Keratinocyte (primary cell): Measurements from ENCODE around the gene ELMO2. TPM values are rescaled to one million over a fixed set of nuclear protein-coding genes. Genes with fewer than 3 reads are reported as not detected.

Experiments used
- DNase-seq: peaks from one replicate; pipeline ENCODE4 v3.0.0-alpha.2; 2011; ENCODE audit warnings: low read depth, missing footprints, low spot score
- FAIRE-seq: peaks from 2 replicates; lab custom pipeline; 2011; peaks lifted over from hg19 to GRCh38; lab: Jason Lieb, UNC
- H2AFZ ChIP-seq: 2 replicates; pipeline ENCODE4 v1.6.0; 2012; ENCODE audit warnings: low read length, control low read depth, inconsistent platforms; ENCODE audit not compliant: control insufficient read depth
- H3K27ac ChIP-seq: 2 replicates; pipeline ENCODE4 v1.5.1; 2011; ENCODE audit warnings: low read length; ENCODE audit not compliant: control insufficient read depth, insufficient read depth
- H3K27me3 ChIP-seq: 3 replicates; pipeline ENCODE4 v1.6.0; 2011; ENCODE audit warnings: low read length; ENCODE audit not compliant: control insufficient read depth, insufficient read depth; ENCODE audit errors: extremely low read depth
- H3K36me3 ChIP-seq, 2 experiments: 2 replicates in 1 of 2; 3 replicates in 1 of 2; pipeline ENCODE4 v1.5.1; 2011; ENCODE audit warnings: low read length in 2 of 2, mild to moderate bottlenecking in 1 of 2; ENCODE audit not compliant: control insufficient read depth in 2 of 2, insufficient read depth in 2 of 2; ENCODE audit errors: extremely low read depth in 1 of 2
- H3K4me1 ChIP-seq: 3 replicates; pipeline ENCODE4 v1.5.1; 2011; ENCODE audit warnings: low read length; ENCODE audit not compliant: control insufficient read depth, insufficient read depth; ENCODE audit errors: extremely low read depth
- H3K4me2 ChIP-seq: 3 replicates; pipeline ENCODE4 v1.6.0; 2011; ENCODE audit warnings: low read depth, low read length; ENCODE audit not compliant: control insufficient read depth, insufficient read depth; ENCODE audit errors: extremely low read depth
- H3K4me3 ChIP-seq, 3 experiments: fragments of 200-600 bp in 1 of 3; sonication (generic) in 1 of 3; 2 replicates in 2 of 3; 3 replicates in 1 of 3; pipeline ENCODE4 v1.5.1; 2011 to 2016; ENCODE audit warnings: low read length in 3 of 3, mild to moderate bottlenecking in 3 of 3, control low read depth in 2 of 3, inconsistent platforms in 1 of 3, low read depth in 1 of 3, mixed read lengths in 1 of 3, mixed run types in 1 of 3, moderate library complexity in 1 of 3; ENCODE audit not compliant: control insufficient read depth in 2 of 3, insufficient read depth in 2 of 3; ENCODE audit errors: extremely low read depth in 1 of 3
- H3K79me2 ChIP-seq: 2 replicates; pipeline ENCODE4 v1.6.0; 2012; ENCODE audit warnings: low read length; ENCODE audit not compliant: control insufficient read depth, insufficient read depth
- H3K9ac ChIP-seq: 3 replicates; pipeline ENCODE4 v1.6.0; 2011; ENCODE audit warnings: low read length; ENCODE audit not compliant: control insufficient read depth, insufficient read depth; ENCODE audit errors: extremely low read depth
- H3K9me1 ChIP-seq: 3 replicates; pipeline ENCODE4 v1.6.0; 2011; ENCODE audit warnings: low read length; ENCODE audit not compliant: control insufficient read depth, insufficient read depth; ENCODE audit errors: extremely low read depth
- H3K9me3 ChIP-seq: 2 replicates; pipeline ENCODE4 v1.5.1; 2012; ENCODE audit warnings: low read depth, low read length; ENCODE audit not compliant: control insufficient read depth
- H4K20me1 ChIP-seq: 3 replicates; pipeline ENCODE4 v1.6.0; 2011; ENCODE audit warnings: low read length; ENCODE audit not compliant: control insufficient read depth, insufficient read depth; ENCODE audit errors: extremely low read depth
- EZH2 ChIP-seq: IDR thresholded peaks from one replicate; pipeline ENCODE4 v1.6.1; 2012; ENCODE audit warnings: inconsistent platforms, mild to moderate bottlenecking, low read length, moderate library complexity
- dilution Hi-C: fragments of 300-500 bp; cut with MboI; formaldehyde crosslinking; loops from one replicate; pipeline ENCODE4 v1.7.0; 2020; ENCODE audit warnings: low sequenced_read_pairs; ENCODE audit not compliant: extremely low pct_ligation_motif_present
- polyA plus RNA-seq, 5 experiments: library from polyadenylated mRNA; depleted of rRNA in 3 of 5; stranded (reverse) in 3 of 5; stranded (forward) in 1 of 5; unstranded in 1 of 5; fragments of >200 nt; gene quantifications; 1 replicate in 1 of 5; 2 replicates in 3 of 5; 3 replicates in 1 of 5; pipeline versions ENCODE4 v1.2.1 to v1.2.3, GENCODE V29; 2011 to 2012; ENCODE audit warnings: missing spikeins in 2 of 5, low read depth in 1 of 5, low replicate concordance in 1 of 5
- TF ChIP-seq, protein P1 (sequence below), 3 experiments: IDR thresholded peaks in 1 of 3; conservative IDR thresholded peaks in 1 of 3; optimal IDR thresholded peaks in 1 of 3; 2 replicates in 2 of 3; 3 replicates in 1 of 3; pipeline versions ENCODE3 to v1.5.1; 2011; ENCODE audit warnings: low read length in 3 of 3, mild to moderate bottlenecking in 3 of 3, moderate library complexity in 2 of 3, control low read depth in 1 of 3, inconsistent platforms in 1 of 3; ENCODE audit not compliant: insufficient read depth in 2 of 3; ENCODE audit errors: extremely low read depth in 1 of 3

The ELMO2 gene
- polyA plus RNA-seq, 1 donor (not counting 4 experiments of a cell fraction or from before 2014, with no cell fraction given) = 28.5 TPM

DNA sequence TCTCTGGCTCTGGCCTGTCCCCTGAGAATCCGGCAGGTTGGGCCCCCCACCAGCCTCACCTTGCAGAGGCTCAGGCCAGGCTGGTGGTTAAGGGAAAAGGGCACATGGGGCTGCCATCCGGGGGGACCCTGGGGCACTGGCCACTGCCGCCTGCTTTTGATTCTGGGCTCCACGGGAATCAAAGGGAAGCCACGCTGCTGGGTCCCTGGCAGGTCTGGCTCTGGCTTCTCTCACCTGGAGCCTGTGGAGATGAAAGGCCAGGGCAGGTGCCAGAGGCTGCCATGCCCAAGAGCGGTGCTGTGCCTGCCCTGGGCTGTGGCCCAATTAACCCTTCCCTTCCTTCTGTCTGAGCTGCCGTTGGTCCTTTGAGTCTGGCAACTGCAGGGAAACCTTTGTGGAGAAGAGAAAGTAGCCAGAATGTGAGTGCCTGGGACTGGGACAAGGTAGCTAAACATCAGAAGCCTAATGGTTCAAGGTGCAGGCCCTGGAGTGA, 88.7 kb downstream of the ELMO2 start:
- dilution Hi-C loops = no loop called here
- FAIRE-seq = no peak

GRCh38 chr20:46316984-46317684, 89.3 kb downstream of the ELMO2 start:
- no peak overlapping the region for H3K4me3 ChIP-seq
- H3K27ac ChIP-seq = no peak overlapping the region
- no peak overlapping the region for H2AFZ ChIP-seq
- H3K9me3 ChIP-seq = no peaks in the 10 kb centered on the region
- TF ChIP-seq, protein P1, sequence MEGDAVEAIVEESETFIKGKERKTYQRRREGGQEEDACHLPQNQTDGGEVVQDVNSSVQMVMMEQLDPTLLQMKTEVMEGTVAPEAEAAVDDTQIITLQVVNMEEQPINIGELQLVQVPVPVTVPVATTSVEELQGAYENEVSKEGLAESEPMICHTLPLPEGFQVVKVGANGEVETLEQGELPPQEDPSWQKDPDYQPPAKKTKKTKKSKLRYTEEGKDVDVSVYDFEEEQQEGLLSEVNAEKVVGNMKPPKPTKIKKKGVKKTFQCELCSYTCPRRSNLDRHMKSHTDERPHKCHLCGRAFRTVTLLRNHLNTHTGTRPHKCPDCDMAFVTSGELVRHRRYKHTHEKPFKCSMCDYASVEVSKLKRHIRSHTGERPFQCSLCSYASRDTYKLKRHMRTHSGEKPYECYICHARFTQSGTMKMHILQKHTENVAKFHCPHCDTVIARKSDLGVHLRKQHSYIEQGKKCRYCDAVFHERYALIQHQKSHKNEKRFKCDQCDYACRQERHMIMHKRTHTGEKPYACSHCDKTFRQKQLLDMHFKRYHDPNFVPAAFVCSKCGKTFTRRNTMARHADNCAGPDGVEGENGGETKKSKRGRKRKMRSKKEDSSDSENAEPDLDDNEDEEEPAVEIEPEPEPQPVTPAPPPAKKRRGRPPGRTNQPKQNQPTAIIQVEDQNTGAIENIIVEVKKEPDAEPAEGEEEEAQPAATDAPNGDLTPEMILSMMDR (optimal IDR thresholded peaks at IDR 0.05 in 1 of 3, IDR thresholded peaks at IDR 0.05 in 1 of 3, conservative IDR thresholded peaks at IDR 0.05 in 1 of 3; ENCODE audit: extremely low read depth in 1 of 3, insufficient read depth in 2 of 3, low read length in 3 of 3) = no peak
- peak; percentile 52 for TF ChIP-seq EZH2
- no peaks in the 10 kb centered on the region for H3K4me1 ChIP-seq
- H3K27me3 ChIP-seq = peaks cover 90% of the 10 kb centered on the region
- no peak overlapping the region for H3K9ac ChIP-seq
- dilution Hi-C loops = no loop called here
- no peaks in the 10 kb centered on the region for H4K20me1 ChIP-seq
- H3K79me2 ChIP-seq = no peaks in the 10 kb centered on the region
- H3K36me3 ChIP-seq = no peaks in the 10 kb centered on the region
- FAIRE-seq (no peak), DNase-seq (no peak)
- H3K4me2 ChIP-seq = no peak overlapping the region
- no peaks in the 10 kb centered on the region for H3K9me1 ChIP-seq

More for the DNA sequence above, 88.7 kb downstream of the ELMO2 start:
- no peaks in the 10 kb centered on the region for H3K36me3 ChIP-seq
- H3K9ac ChIP-seq = no peak overlapping the region
- H3K27ac ChIP-seq = no peak overlapping the region
- H2AFZ ChIP-seq = no peak overlapping the region
- no peak for TF ChIP-seq EZH2
- TF ChIP-seq, protein P1 (optimal IDR thresholded peaks at IDR 0.05 in 1 of 3, IDR thresholded peaks at IDR 0.05 in 1 of 3, conservative IDR thresholded peaks at IDR 0.05 in 1 of 3; ENCODE audit: extremely low read depth in 1 of 3, insufficient read depth in 2 of 3, low read length in 3 of 3) = no peak
- H3K27me3 ChIP-seq = peaks cover 90% of the 10 kb centered on the region
- no peaks in the 10 kb centered on the region for H3K9me1 ChIP-seq
- H3K4me1 ChIP-seq = no peaks in the 10 kb centered on the region
- H3K79me2 ChIP-seq = no peaks in the 10 kb centered on the region
- no peak overlapping the region for H3K4me3 ChIP-seq
- no peaks in the 10 kb centered on the region for H4K20me1 ChIP-seq
- no peaks in the 10 kb centered on the region for H3K9me3 ChIP-seq
- H3K4me2 ChIP-seq = no peak overlapping the region
- DNase-seq = no peak

Other genes with a start within 250 kb of the ELMO2 start
- not detected in 3 replicates for gene CDH22, start 98.1 kb downstream of the ELMO2 start, polyA plus RNA-seq
- 0.63 to 1.3 TPM (median 1.1 TPM) in 3 replicates for gene ZNF334, start 106.9 kb upstream of the ELMO2 start, polyA plus RNA-seq
- gene OCSTAMP, start 144.0 kb upstream of the ELMO2 start, polyA plus RNA-seq = not detected in 3 replicates
- 3.8 to 4.5 TPM (median 3.9 TPM) in 3 replicates for gene SLC13A3, start 244.8 kb upstream of the ELMO2 start, polyA plus RNA-seq